ENCODE results near the gene STX4.

STX4 gene, protein sequence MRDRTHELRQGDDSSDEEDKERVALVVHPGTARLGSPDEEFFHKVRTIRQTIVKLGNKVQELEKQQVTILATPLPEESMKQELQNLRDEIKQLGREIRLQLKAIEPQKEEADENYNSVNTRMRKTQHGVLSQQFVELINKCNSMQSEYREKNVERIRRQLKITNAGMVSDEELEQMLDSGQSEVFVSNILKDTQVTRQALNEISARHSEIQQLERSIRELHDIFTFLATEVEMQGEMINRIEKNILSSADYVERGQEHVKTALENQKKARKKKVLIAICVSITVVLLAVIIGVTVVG

GRCh38 chr16:31032736-31033708 is at the start of gene STX4:
Gene STX4 (plus strand): TSS chr16:31033558. CDS start chr16:31033806, 248 bp downstream.
- DNase-seq (ENCODE audit: low read depth in 2 of 2, low spot score in 1 of 2) = peak; percentile 94 to 96

- DNase-seq (ENCODE audit: low read depth in 2 of 2, low spot score in 1 of 2) = no peak
These were observed 49.3 kb upstream of the STX4 start for GRCh38 chr16:30983898-30984610.

- peak; percentile 69 to 76 for DNase-seq (ENCODE audit: low read depth in 2 of 2, low spot score in 1 of 2)
These were observed 48.5 kb upstream of the STX4 start, which contains the start of gene HSD3B7 for GRCh38 chr16:30984669-30985400. Gene HSD3B7 (plus strand): TSS chr16:30985207. CDS start chr16:30985659, 452 bp downstream.

DNA sequence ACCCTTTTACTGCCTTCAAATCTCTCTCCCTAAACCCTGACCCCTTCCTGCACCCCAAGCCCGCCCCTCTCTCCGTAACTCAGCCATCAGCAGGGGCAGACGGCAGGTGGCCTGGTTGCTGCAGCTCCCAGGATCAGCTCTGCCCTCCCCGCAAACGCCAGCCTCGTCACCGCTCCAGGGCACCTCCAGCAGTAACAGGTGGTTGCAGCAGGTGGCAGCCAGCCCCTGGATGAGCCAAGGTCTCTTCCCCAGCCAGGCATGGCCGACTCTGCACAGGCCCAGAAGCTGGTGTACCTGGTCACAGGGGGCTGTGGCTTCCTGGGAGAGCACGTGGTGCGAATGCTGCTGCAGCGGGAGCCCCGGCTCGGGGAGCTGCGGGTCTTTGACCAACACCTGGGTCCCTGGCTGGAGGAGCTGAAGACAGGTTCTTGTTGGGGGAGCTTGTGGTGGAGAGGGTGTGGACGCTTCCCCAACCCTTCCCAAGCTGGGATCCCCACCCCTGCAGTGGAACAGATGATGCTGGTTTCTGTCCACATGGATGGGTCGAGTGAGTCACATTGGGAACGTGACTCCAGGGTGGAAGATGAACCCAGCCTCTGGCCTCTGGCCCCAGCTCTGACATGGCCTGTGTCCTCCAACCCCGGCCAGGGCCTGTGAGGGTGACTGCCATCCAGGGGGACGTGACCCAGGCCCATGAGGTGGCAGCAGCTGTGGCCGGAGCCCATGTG is 47.8 kb upstream of the STX4 start:
- no peak for DNase-seq (ENCODE audit: low read depth in 2 of 2, low spot score in 1 of 2)

DNA sequence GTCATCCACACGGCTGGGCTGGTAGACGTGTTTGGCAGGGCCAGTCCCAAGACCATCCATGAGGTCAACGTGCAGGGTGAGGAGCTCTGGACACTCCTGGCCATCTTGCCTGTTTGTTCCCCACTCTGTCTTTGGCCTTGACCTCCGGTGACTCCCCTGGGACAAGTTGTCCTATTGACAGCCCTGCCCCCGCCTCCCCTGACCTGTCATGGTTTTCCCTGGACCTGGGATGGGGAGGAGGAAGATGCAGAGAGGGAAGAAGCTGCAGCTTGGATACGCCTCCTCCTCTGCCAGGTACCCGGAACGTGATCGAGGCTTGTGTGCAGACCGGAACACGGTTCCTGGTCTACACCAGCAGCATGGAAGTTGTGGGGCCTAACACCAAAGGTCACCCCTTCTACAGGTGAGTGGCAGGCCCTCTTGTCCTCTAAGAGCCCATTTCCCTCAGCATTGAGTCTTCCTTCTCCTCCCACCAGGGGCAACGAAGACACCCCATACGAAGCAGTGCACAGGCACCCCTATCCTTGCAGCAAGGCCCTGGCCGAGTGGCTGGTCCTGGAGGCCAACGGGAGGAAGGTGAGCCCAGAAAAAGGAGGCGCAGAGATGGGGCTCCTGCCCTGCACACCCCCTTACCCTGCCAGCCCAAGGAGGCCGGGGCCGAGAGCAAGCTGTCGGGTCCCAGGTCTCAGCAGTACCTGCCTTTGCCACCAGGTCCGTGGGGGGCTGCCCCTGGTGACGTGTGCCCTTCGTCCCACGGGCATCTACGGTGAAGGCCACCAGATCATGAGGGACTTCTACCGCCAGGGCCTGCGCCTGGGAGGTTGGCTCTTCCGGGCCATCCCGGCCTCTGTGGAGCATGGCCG is 47.0 kb upstream of the STX4 start:
- DNase-seq (ENCODE audit: low read depth in 2 of 2, low spot score in 1 of 2) = no peak

DNA sequence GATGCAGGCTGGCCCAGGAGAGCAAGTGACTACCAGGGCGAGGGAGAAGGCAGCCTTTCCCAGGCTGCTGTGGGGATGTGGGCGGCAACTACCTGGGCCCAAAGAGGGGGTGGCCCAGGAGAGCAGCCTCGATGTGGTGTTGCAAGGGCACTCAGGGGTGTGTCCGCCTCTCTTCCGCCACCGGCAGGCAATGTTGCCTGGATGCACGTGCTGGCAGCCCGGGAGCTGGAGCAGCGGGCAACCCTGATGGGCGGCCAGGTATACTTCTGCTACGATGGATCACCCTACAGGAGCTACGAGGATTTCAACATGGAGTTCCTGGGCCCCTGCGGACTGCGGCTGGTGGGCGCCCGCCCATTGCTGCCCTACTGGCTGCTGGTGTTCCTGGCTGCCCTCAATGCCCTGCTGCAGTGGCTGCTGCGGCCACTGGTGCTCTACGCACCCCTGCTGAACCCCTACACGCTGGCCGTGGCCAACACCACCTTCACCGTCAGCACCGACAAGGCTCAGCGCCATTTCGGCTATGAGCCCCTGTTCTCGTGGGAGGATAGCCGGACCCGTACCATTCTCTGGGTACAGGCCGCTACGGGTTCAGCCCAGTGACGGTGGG is 45.7 kb upstream of the STX4 start:
- no peak for DNase-seq (ENCODE audit: low read depth in 2 of 2, low spot score in 1 of 2)

DNA sequence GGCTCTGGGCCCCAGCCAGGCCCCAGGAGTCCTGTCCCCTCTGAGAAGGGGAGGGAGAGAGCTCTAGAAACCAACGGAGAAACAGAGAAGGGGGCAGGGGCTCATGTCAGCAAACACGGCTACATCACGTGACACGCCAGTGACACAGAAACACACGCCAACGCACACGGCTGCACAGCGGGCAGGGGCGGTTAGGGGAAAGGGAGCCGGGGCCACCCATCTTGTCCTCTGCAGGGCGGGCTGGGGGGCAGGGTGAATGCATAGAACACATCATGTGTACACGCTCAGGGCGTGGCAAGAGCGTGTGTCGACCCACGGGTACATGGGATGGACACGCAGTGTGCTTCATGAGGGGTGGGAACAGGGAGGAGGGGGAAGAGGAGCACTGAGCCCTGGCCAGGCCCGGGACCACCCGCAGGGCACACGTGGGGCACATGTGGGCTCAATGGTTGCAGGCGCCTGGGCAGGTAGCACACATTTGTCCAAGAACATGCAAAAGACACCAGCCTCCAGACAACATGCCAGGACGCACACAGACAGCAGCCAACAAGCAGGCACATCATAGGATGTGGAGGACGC is 43.8 kb upstream of the STX4 start:
- no peak for DNase-seq (ENCODE audit: low read depth in 2 of 2, low spot score in 1 of 2)

GRCh38 chr16:30990105-30990504 is 43.3 kb upstream of the STX4 start:
- DNase-seq (ENCODE audit: low read depth in 2 of 2, low spot score in 1 of 2) = no peak

GRCh38 chr16:30991052-30991451 is 42.3 kb upstream of the STX4 start:
- DNase-seq (ENCODE audit: low read depth in 2 of 2, low spot score in 1 of 2) = no peak

DNA sequence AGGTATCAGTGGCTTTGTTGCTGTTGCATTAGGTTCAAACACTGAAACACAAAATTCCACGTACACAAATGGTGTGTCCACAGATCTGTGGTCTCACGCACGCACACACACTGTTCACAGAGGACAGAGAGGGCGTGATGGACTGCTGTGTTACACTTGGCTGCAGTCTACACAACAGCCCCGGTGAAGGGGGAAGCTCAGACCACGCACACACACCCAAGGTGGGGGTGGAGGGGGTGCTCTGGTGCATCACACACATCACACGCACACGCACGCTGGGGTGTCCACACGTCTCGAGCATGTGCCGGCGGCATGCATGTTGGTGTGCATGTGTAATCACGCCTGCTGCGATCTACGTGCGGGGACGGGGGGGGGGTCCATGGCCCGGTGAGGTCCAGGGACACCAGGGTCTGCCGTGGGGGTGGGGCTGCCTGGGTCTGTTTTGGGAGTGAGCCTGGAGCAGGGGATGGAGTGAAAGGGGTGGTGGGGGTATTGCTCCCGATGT is 41.0 kb upstream of the STX4 start:
- no peak for DNase-seq (ENCODE audit: low read depth in 2 of 2, low spot score in 1 of 2)

GRCh38 chr16:30992931-30993816 is 40.2 kb upstream of the STX4 start:
- no peak for DNase-seq (ENCODE audit: low read depth in 2 of 2, low spot score in 1 of 2)

DNA sequence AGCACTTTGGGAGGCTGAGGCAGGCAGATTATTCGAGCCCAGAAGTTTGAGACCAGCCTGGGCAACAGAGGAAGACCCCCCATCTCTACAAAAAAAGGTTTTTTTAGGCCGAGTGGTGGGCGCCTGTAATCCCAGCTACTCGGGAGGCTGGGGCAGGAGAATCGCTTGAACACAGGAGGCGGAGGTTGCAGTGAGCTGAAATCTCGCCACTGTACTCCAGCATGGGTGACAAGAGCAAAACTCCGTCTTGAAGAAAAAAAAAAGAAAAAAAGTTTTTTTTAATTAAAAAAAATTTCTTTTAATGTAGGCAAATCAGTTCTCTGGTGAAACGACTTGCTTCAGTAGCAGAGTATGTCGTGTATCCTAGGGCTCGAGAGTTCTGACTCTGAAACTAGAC is 37.4 kb upstream of the STX4 start:
- no peak for DNase-seq (ENCODE audit: low read depth in 2 of 2, low spot score in 1 of 2)

- DNase-seq (ENCODE audit: low read depth in 2 of 2, low spot score in 1 of 2) = no peak
These were observed 36.9 kb upstream of the STX4 start for GRCh38 chr16:30996324-30996984.

DNA sequence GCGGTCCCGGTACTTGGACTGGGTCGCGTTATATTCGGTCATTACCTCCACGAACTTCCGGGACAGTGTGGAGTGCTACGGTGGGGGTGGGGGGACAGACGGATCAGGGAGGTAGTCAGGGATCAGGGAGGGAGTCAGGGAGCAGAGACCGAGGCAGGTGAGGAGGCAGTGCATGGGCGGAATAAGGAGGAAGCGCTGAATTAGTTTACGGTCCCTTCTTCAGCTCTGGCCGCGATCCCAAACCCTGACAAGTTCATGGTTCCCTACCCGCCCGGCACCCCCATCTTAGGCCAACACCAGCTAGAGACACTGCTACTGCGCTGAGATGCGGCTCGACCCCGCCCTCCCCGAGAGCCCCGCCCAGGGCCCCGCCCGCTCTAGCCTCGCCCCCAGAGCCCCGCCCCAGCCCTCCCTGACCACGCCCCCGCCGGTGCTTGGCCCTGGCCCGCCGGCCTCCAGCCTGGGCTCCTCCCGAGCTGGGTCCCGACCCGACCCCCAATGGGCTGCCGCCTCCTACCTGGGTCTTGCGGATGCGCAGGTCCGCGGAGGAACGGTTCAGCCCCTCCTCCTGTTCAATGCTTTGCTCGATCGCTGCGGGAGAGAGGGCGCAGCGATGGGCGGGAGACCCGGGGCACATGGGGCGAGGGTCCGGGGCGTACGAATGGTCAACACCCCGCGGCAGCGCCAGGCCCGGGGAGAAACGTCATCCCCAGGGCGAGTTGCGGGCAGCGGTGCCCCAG is 36.2 kb upstream of the STX4 start:
- DNase-seq (ENCODE audit: low read depth in 2 of 2, low spot score in 1 of 2) = peak; percentile 70 to 75

GRCh38 chr16:30997725-30998711 is 35.3 kb upstream of the STX4 start:
- DNase-seq (ENCODE audit: low read depth in 2 of 2, low spot score in 1 of 2) = no peak
